ENCODE measurements around the gene SLC6A17. TPM values are rescaled to one million over a fixed set of nuclear protein-coding genes. Genes with fewer than 3 reads are reported as not detected.

SLC6A17 gene
- total RNA-seq, 1 donor from 2014 or later: not detected

GRCh38 chr1:110225756-110226404 is 75.6 kb downstream of the SLC6A17 start:
- no peaks in the 10 kb centered on the region for H3K36me3 Mint-ChIP-seq (ENCODE audit: insufficient read depth)
- H3K27me3 Mint-ChIP-seq: peaks cover 13% of the 10 kb centered on the region
- H3K9me3 Mint-ChIP-seq (ENCODE audit: low read depth): no peaks in the 10 kb centered on the region
- DNase-seq (ENCODE audit: low spot score, unreplicated experiment): no peak
- TF ChIP-seq, protein P1, sequence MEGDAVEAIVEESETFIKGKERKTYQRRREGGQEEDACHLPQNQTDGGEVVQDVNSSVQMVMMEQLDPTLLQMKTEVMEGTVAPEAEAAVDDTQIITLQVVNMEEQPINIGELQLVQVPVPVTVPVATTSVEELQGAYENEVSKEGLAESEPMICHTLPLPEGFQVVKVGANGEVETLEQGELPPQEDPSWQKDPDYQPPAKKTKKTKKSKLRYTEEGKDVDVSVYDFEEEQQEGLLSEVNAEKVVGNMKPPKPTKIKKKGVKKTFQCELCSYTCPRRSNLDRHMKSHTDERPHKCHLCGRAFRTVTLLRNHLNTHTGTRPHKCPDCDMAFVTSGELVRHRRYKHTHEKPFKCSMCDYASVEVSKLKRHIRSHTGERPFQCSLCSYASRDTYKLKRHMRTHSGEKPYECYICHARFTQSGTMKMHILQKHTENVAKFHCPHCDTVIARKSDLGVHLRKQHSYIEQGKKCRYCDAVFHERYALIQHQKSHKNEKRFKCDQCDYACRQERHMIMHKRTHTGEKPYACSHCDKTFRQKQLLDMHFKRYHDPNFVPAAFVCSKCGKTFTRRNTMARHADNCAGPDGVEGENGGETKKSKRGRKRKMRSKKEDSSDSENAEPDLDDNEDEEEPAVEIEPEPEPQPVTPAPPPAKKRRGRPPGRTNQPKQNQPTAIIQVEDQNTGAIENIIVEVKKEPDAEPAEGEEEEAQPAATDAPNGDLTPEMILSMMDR (IDR thresholded peaks at IDR 0.05; ENCODE audit: unreplicated experiment): no peak
- no peak overlapping the region for H3K27ac Mint-ChIP-seq
- no peak overlapping the region for H3K4me3 Mint-ChIP-seq (ENCODE audit: low read depth)
- H3K4me1 Mint-ChIP-seq (ENCODE audit: low read depth): no peaks in the 10 kb centered on the region

- Mint-ChIP-seq H3K36me3 (ENCODE audit: insufficient read depth) (no peaks in the 10 kb centered on the region), H3K27ac (no peak overlapping the region), H3K27me3 (peaks cover 15% of the 10 kb centered on the region), H3K4me3 (ENCODE audit: low read depth) (no peak overlapping the region), H3K4me1 (ENCODE audit: low read depth) (peaks cover 2% of the 10 kb centered on the region), H3K9me3 (ENCODE audit: low read depth) (no peaks in the 10 kb centered on the region)
- no peak for DNase-seq (ENCODE audit: low spot score, unreplicated experiment)
- TF ChIP-seq, protein P1 (IDR thresholded peaks at IDR 0.05; ENCODE audit: unreplicated experiment): no peak
Observed at GRCh38 chr1:110227774-110228173, 77.5 kb downstream of the SLC6A17 start.

- TF ChIP-seq, protein P1 (IDR thresholded peaks at IDR 0.05; ENCODE audit: unreplicated experiment): no peak
- Mint-ChIP-seq H3K36me3 (ENCODE audit: insufficient read depth) (no peaks in the 10 kb centered on the region), H3K27ac (no peak overlapping the region), H3K9me3 (ENCODE audit: low read depth) (no peaks in the 10 kb centered on the region), H3K4me1 (ENCODE audit: low read depth) (peaks cover 2% of the 10 kb centered on the region), H3K27me3 (peaks cover 13% of the 10 kb centered on the region), H3K4me3 (ENCODE audit: low read depth) (no peak overlapping the region)
- no peak for DNase-seq (ENCODE audit: low spot score, unreplicated experiment)
Observed at GRCh38 chr1:110228381-110228780, 78.1 kb downstream of the SLC6A17 start.

DNA sequence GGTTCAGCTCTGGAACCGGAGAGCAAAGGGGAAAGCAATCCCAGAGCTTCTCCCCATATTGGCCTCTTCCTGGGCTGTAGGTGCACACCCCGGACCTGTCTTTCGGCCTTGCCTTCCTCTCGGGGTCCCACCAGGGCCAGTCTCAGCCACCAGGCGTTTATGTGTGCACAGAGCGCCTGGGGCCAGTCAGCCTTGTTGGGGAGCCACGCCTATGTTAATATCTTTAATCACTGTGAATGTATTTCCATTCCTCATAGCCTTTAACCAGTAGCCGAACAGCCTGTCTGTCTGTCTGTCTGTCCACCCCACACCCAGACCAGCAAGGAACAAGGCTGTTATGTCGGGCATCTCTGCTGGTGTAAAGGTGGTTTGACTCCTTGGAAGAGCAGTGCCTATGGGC is 78.6 kb downstream of the SLC6A17 start:
- H3K36me3 Mint-ChIP-seq (ENCODE audit: insufficient read depth): no peaks in the 10 kb centered on the region
- no peak overlapping the region for H3K27ac Mint-ChIP-seq

GRCh38 chr1:110229348-110230001 is 79.2 kb downstream of the SLC6A17 start:
- no peak overlapping the region for H3K4me3 Mint-ChIP-seq (ENCODE audit: low read depth)
- H3K9me3 Mint-ChIP-seq (ENCODE audit: low read depth): no peaks in the 10 kb centered on the region

More for the DNA sequence above, 78.6 kb downstream of the SLC6A17 start:
- Mint-ChIP-seq H3K27me3 (peaks cover 15% of the 10 kb centered on the region), H3K4me3 (ENCODE audit: low read depth) (no peak overlapping the region), H3K9me3 (ENCODE audit: low read depth) (no peaks in the 10 kb centered on the region), H3K4me1 (ENCODE audit: low read depth) (peaks cover 3% of the 10 kb centered on the region)
- DNase-seq (ENCODE audit: low spot score, unreplicated experiment): no peak
- TF ChIP-seq, protein P1 (IDR thresholded peaks at IDR 0.05; ENCODE audit: unreplicated experiment): no peak

More at GRCh38 chr1:110229348-110230001, 79.2 kb downstream of the SLC6A17 start:
- TF ChIP-seq, protein P1 (IDR thresholded peaks at IDR 0.05; ENCODE audit: unreplicated experiment): no peak
- Mint-ChIP-seq H3K36me3 (ENCODE audit: insufficient read depth) (no peaks in the 10 kb centered on the region), H3K27ac (peak overlapping the region; percentile 39), H3K4me1 (ENCODE audit: low read depth) (peaks cover 5% of the 10 kb centered on the region), H3K27me3 (peaks cover 17% of the 10 kb centered on the region)
- DNase-seq (ENCODE audit: low spot score, unreplicated experiment): no peak

Data from progenitor cell of endocrine pancreas (in vitro differentiated cells).